WERI-Rb-1 (cell line): ENCODE results near the gene ADGRD1.

Experiments
- DNase-seq: peaks from one replicate; pipeline ENCODE4 v3.0.0-alpha.2; 2020
- H3K27ac ChIP-seq: fragments of 250-450 bp; sonication (Bioruptor Pico); 2 replicates; pipeline ENCODE4 v1.5.1; 2020; ENCODE audit warnings: mild to moderate bottlenecking, moderate library complexity
- H3K27me3 ChIP-seq: fragments of 250-450 bp; sonication (Bioruptor Pico); 2 replicates; pipeline ENCODE4 v1.5.1; 2021; ENCODE audit warnings: mild to moderate bottlenecking, low read depth, moderate library complexity; ENCODE audit not compliant: insufficient read depth, severe bottlenecking
- H3K36me3 ChIP-seq: fragments of 250-450 bp; sonication (Bioruptor Pico); 2 replicates; pipeline ENCODE4 v1.5.1; 2020; ENCODE audit warnings: mild to moderate bottlenecking, moderate library complexity
- H3K4me3 ChIP-seq: 2 replicates; pipeline ENCODE4 v1.5.1; 2011; ENCODE audit warnings: low read depth, mild to moderate bottlenecking, control low read depth, low read length
- H3K9me3 ChIP-seq: fragments of 250-450 bp; sonication (Bioruptor Pico); 2 replicates; pipeline ENCODE4 v1.5.1; 2021; ENCODE audit warnings: mild to moderate bottlenecking, moderate library complexity; ENCODE audit not compliant: severe bottlenecking
- CTCF ChIP-seq: IDR thresholded peaks from 2 replicates; pipeline ENCODE4 v1.5.1; 2011; ENCODE audit warnings: low read depth, mild to moderate bottlenecking, control low read depth, inconsistent platforms, low read length

Gene ADGRD1

GRCh38 chr12:131076791-131077747 is 123.4 kb downstream of the ADGRD1 start:
- TF ChIP-seq CTCF: no peak
- Histone ChIP-seq H3K36me3 (no peaks in the 10 kb centered on the region), H3K9me3 (peaks cover 7% of the 10 kb centered on the region), H3K27me3 (no peaks in the 10 kb centered on the region), H3K4me3 (no peak overlapping the region), H3K27ac (no peak overlapping the region)
- DNase-seq: no peak

- no peaks in the 10 kb centered on the region for H3K27me3 ChIP-seq
- TF ChIP-seq CTCF: no peak
- H3K9me3 ChIP-seq: peaks cover 7% of the 10 kb centered on the region
- H3K27ac ChIP-seq: no peak overlapping the region
- H3K36me3 ChIP-seq: no peaks in the 10 kb centered on the region
- peak; percentile 17 for DNase-seq
- H3K4me3 ChIP-seq: no peak overlapping the region
Observed at GRCh38 chr12:131077931-131078391, 124.3 kb downstream of the ADGRD1 start.

- TF ChIP-seq CTCF: no peak
Observed at GRCh38 chr12:131082290-131083194, 128.8 kb downstream of the ADGRD1 start.

GRCh38 chr12:131084341-131085011 is 130.8 kb downstream of the ADGRD1 start:
- no peaks in the 10 kb centered on the region for H3K27me3 ChIP-seq
- peak; percentile 1 for DNase-seq
- no peak for TF ChIP-seq CTCF
- H3K4me3 ChIP-seq: no peak overlapping the region
- no peaks in the 10 kb centered on the region for H3K36me3 ChIP-seq
- H3K27ac ChIP-seq: no peak overlapping the region
- H3K9me3 ChIP-seq: no peaks in the 10 kb centered on the region

More at GRCh38 chr12:131082290-131083194, 128.8 kb downstream of the ADGRD1 start:
- DNase-seq: no peak
- no peaks in the 10 kb centered on the region for H3K9me3 ChIP-seq
- no peak overlapping the region for H3K27ac ChIP-seq
- no peaks in the 10 kb centered on the region for H3K36me3 ChIP-seq
- no peak overlapping the region for H3K4me3 ChIP-seq
- no peaks in the 10 kb centered on the region for H3K27me3 ChIP-seq

- Histone ChIP-seq H3K36me3 (no peaks in the 10 kb centered on the region), H3K27me3 (no peaks in the 10 kb centered on the region), H3K27ac (no peak overlapping the region), H3K9me3 (no peaks in the 10 kb centered on the region), H3K4me3 (no peak overlapping the region)
- DNase-seq: peak; percentile 1
- TF ChIP-seq CTCF: no peak
Observed at GRCh38 chr12:131085125-131085815, 131.6 kb downstream of the ADGRD1 start.
